ENCODE results near the gene HNF1A.

DNA sequence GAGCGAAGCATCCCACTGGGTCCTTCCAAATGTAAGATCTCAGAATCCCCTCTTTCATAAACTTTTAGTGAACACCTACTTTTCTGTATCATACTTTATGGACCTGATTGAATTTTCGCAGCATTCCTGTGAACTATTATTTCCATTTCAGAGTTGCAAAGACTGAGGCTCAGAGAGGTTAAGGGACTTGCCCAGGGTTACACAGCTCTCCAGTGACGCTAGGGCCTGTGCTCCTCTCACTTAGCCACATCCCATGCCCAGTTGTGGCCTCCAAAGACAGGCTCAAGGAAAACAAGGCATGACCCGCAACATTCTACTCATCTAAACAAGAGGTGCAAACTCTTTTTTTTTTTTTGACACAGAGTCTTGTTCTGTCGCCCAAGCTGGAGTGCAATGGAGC lies 48.3 kb upstream of the HNF1A start:
- TF ChIP-seq, protein P1, sequence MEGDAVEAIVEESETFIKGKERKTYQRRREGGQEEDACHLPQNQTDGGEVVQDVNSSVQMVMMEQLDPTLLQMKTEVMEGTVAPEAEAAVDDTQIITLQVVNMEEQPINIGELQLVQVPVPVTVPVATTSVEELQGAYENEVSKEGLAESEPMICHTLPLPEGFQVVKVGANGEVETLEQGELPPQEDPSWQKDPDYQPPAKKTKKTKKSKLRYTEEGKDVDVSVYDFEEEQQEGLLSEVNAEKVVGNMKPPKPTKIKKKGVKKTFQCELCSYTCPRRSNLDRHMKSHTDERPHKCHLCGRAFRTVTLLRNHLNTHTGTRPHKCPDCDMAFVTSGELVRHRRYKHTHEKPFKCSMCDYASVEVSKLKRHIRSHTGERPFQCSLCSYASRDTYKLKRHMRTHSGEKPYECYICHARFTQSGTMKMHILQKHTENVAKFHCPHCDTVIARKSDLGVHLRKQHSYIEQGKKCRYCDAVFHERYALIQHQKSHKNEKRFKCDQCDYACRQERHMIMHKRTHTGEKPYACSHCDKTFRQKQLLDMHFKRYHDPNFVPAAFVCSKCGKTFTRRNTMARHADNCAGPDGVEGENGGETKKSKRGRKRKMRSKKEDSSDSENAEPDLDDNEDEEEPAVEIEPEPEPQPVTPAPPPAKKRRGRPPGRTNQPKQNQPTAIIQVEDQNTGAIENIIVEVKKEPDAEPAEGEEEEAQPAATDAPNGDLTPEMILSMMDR (IDR thresholded peaks at IDR 0.05), result no peak
- TF ChIP-seq POLR2A (IDR thresholded peaks at IDR 0.05) (no peak), POLR2AphosphoS5 (IDR thresholded peaks at IDR 0.05) (no peak), EP300 (IDR thresholded peaks at IDR 0.05) (no peak)
